ENCODE data around the gene FBXO39. TPM values are rescaled to one million over a fixed set of nuclear protein-coding genes. Genes with fewer than 3 reads are reported as not detected.
"Not testable (repeated sequence)": the region's sequence is repeated elsewhere in the genome, so short reads cannot be mapped to it uniquely, and the experiment has no call there.

FBXO39 gene
- total RNA-seq, 1 experiment from 2014 or later, result not detected

- no peaks in the 10 kb centered on the region for H3K4me1 ChIP-seq (replicated peaks; ENCODE audit: insufficient read depth)
- no peaks in the 10 kb centered on the region for H3F3A ChIP-seq (ENCODE audit: insufficient read depth, low read depth)
- H3K36me3 ChIP-seq (ENCODE audit: low read depth), result no peaks in the 10 kb centered on the region
- H3K79me2 ChIP-seq (ENCODE audit: low read depth), result no peaks in the 10 kb centered on the region
- no peaks in the 10 kb centered on the region for H3K9me2 ChIP-seq (ENCODE audit: insufficient read depth)
- TF ChIP-seq EZH2 (IDR thresholded peaks at IDR 0.05; ENCODE audit: low read depth), result no peak
- TF ChIP-seq, protein P1, sequence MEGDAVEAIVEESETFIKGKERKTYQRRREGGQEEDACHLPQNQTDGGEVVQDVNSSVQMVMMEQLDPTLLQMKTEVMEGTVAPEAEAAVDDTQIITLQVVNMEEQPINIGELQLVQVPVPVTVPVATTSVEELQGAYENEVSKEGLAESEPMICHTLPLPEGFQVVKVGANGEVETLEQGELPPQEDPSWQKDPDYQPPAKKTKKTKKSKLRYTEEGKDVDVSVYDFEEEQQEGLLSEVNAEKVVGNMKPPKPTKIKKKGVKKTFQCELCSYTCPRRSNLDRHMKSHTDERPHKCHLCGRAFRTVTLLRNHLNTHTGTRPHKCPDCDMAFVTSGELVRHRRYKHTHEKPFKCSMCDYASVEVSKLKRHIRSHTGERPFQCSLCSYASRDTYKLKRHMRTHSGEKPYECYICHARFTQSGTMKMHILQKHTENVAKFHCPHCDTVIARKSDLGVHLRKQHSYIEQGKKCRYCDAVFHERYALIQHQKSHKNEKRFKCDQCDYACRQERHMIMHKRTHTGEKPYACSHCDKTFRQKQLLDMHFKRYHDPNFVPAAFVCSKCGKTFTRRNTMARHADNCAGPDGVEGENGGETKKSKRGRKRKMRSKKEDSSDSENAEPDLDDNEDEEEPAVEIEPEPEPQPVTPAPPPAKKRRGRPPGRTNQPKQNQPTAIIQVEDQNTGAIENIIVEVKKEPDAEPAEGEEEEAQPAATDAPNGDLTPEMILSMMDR (conservative IDR thresholded peaks at IDR 0.05), result no peak
- no peaks in the 10 kb centered on the region; the same call in 1 of the 2 replicates for H3K9me3 ChIP-seq (ENCODE audit: insufficient read depth, low read depth)
- H3K4me2 ChIP-seq, result no peak overlapping the region
- H2AFZ ChIP-seq, result no peak overlapping the region
- H3K4me3 ChIP-seq, result no peak overlapping the region
- ChIA-PET CTCF (no interaction called here), POLR2A (ENCODE audit: unreplicated experiment) (no interaction called here)
- H3K27me3 ChIP-seq (ENCODE audit: insufficient read depth, low read depth), result no peaks in the 10 kb centered on the region
- intact Hi-C loops (cut with micrococcal nuclease; ENCODE audit: unreplicated experiment), result no loop called here
- DNase-seq, result peak in 1 of 2 experiments; percentile 23
- H4K20me1 ChIP-seq (ENCODE audit: insufficient read depth), result no peaks in the 10 kb centered on the region
- no peak overlapping the region for H3K27ac ChIP-seq
- no TSS peak for BruUV-seq (replicated peaks)
Measured at GRCh38 chr17:6768447-6768846, 7.6 kb upstream of the FBXO39 start.

DNA sequence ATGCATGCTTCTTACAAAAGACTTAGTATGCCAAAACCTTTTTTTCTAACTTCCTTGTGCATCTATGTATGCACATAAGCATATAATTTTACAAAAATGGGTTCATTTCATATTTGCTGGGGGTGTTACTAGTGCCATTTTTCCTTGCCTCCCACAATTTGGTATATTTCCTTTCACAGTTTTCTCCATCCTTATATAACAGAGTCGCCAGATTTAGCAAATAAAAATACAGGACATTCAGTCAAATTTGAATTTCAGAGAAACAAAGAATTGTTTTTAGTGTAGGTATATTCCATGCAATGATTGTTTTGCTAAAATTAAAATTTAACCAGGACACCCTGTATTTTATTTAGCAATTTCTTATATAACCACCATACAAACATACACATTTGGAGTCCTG is 4.0 kb upstream of the FBXO39 start:
- no peak for TF ChIP-seq EZH2 (IDR thresholded peaks at IDR 0.05; ENCODE audit: low read depth)
- TF ChIP-seq, protein P1 (conservative IDR thresholded peaks at IDR 0.05), result no peak
- Histone ChIP-seq H3K4me1 (replicated peaks; ENCODE audit: insufficient read depth) (no peaks in the 10 kb centered on the region), H3K4me2 (no peak overlapping the region), H3K4me3 (no peak overlapping the region), H3K27ac (no peak overlapping the region), H3F3A (ENCODE audit: insufficient read depth, low read depth) (no peaks in the 10 kb centered on the region), H3K9me2 (ENCODE audit: insufficient read depth) (no peaks in the 10 kb centered on the region), H3K9me3 (ENCODE audit: insufficient read depth, low read depth) (no peaks in the 10 kb centered on the region; the same call in 1 of the 2 replicates), H4K20me1 (ENCODE audit: insufficient read depth) (no peaks in the 10 kb centered on the region), H3K79me2 (ENCODE audit: low read depth) (no peaks in the 10 kb centered on the region), H3K36me3 (ENCODE audit: low read depth) (no peaks in the 10 kb centered on the region), H2AFZ (no peak overlapping the region), H3K27me3 (ENCODE audit: insufficient read depth, low read depth) (no peaks in the 10 kb centered on the region)
- ChIA-PET CTCF (interaction anchor here (0.6 kb wide), 1 partner anchor 36 kb away, joined by 3 read pairs; no protein-coding TSS in a partner anchor), POLR2A (ENCODE audit: unreplicated experiment) (no interaction called here)
- DNase-seq, result peak in 1 of 2 experiments; percentile 22
- intact Hi-C loops (cut with micrococcal nuclease; ENCODE audit: unreplicated experiment), result no loop called here
- BruUV-seq (replicated peaks), result no TSS peak

DNA sequence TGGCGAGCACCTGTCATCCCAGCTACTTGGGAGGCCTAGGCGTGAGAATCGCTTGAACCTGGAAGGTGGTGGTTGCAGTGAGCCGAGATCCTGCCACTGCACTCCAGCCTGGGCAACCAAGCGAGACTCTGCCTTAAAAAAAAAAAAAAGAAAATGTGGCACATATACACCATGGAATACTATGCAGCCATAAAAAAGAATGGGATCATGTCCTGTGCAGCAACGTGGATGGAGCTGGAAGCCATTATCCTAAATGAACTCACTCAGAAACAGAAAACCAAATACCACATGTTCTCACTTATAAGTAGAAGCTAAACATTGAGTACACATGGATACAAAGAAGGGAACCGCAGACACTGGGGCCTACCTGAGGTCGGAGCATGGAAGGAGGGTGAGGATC is 1.1 kb upstream of the FBXO39 start:
- H3K4me1 ChIP-seq (replicated peaks; ENCODE audit: insufficient read depth); H3K4me2 ChIP-seq; H3K4me3 ChIP-seq; intact Hi-C loops (cut with micrococcal nuclease; ENCODE audit: unreplicated experiment); H3K9me3 ChIP-seq (ENCODE audit: insufficient read depth, low read depth); H3K27me3 ChIP-seq (ENCODE audit: insufficient read depth, low read depth); H3K36me3 ChIP-seq (ENCODE audit: low read depth); POLR2A ChIA-PET (ENCODE audit: unreplicated experiment); CTCF ChIA-PET; H2AFZ ChIP-seq; BruUV-seq (replicated peaks); H4K20me1 ChIP-seq (ENCODE audit: insufficient read depth); H3K27ac ChIP-seq; H3F3A ChIP-seq (ENCODE audit: insufficient read depth, low read depth); H3K79me2 ChIP-seq (ENCODE audit: low read depth); H3K9me2 ChIP-seq (ENCODE audit: insufficient read depth): not testable (repeated sequence)
- DNase-seq, result peak in 1 of 2 experiments; percentile 20

- CTCF ChIA-PET, result no interaction called here
- no peaks in the 10 kb centered on the region for H3K36me3 ChIP-seq (ENCODE audit: low read depth)
- POLR2A ChIA-PET (ENCODE audit: unreplicated experiment), result no interaction called here
- no peaks in the 10 kb centered on the region for H3K27me3 ChIP-seq (ENCODE audit: insufficient read depth, low read depth)
- TF ChIP-seq, protein P1 (conservative IDR thresholded peaks at IDR 0.05), result no peak
- no peak for TF ChIP-seq EZH2 (IDR thresholded peaks at IDR 0.05; ENCODE audit: low read depth)
- no peaks in the 10 kb centered on the region for H3K79me2 ChIP-seq (ENCODE audit: low read depth)
- no peak overlapping the region for H2AFZ ChIP-seq
- H3K4me1 ChIP-seq (replicated peaks; ENCODE audit: insufficient read depth), result no peaks in the 10 kb centered on the region
- H3K4me2 ChIP-seq, result no peak overlapping the region
- DNase-seq, result peak in 1 of 2 experiments; percentile 28
- H3K27ac ChIP-seq, result no peak overlapping the region
- BruUV-seq (replicated peaks), result no TSS peak
- H3K9me3 ChIP-seq (ENCODE audit: insufficient read depth, low read depth), result no peaks in the 10 kb centered on the region
- no peaks in the 10 kb centered on the region for H3K9me2 ChIP-seq (ENCODE audit: insufficient read depth)
- intact Hi-C loops (cut with micrococcal nuclease; ENCODE audit: unreplicated experiment), result no loop called here
- no peaks in the 10 kb centered on the region for H4K20me1 ChIP-seq (ENCODE audit: insufficient read depth)
- H3K4me3 ChIP-seq, result no peak overlapping the region
- H3F3A ChIP-seq (ENCODE audit: insufficient read depth, low read depth), result no peaks in the 10 kb centered on the region
Measured at GRCh38 chr17:6779411-6779810, 3.4 kb downstream of the FBXO39 start.
